ENCODE results near the gene SEMA5B.

DNA sequence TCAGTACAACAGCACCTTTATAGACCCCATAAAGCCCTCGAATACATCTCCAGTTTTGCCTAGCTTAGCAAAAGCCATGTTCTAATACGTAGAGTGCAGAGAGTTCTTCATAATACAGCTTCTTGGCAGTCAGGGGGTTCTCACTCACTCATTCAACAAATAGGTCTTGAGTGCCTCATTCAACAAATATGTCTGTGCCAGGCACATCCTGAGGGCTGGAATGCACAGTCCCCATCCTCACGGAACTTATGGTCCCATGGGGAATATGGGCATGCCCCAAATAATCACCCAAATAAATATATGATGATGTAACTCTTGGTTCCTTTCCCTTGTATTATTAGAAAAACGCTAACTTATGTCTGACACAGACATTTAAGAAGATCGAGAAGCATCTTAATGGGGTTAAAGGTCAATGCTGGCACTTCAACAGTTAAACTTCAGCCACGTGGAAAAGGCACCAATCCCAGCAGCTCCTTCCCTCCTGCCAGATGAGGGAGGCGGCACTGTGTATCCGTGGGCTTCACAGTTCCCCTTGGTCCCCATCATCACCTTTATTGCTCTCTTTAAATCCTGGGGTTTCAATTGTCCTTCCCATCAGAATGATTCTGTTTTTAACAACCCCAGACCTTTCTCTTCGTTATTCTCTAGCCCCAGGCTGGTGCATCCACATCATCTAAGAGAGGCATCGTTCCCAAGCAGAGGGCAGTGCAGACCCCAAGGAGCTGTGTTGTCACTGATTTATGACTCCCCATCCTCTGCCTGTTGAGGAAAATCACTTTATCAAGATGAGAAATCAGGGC lies 18.9 kb upstream of the SEMA5B start:
- TF ChIP-seq, protein P1, sequence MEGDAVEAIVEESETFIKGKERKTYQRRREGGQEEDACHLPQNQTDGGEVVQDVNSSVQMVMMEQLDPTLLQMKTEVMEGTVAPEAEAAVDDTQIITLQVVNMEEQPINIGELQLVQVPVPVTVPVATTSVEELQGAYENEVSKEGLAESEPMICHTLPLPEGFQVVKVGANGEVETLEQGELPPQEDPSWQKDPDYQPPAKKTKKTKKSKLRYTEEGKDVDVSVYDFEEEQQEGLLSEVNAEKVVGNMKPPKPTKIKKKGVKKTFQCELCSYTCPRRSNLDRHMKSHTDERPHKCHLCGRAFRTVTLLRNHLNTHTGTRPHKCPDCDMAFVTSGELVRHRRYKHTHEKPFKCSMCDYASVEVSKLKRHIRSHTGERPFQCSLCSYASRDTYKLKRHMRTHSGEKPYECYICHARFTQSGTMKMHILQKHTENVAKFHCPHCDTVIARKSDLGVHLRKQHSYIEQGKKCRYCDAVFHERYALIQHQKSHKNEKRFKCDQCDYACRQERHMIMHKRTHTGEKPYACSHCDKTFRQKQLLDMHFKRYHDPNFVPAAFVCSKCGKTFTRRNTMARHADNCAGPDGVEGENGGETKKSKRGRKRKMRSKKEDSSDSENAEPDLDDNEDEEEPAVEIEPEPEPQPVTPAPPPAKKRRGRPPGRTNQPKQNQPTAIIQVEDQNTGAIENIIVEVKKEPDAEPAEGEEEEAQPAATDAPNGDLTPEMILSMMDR (IDR thresholded peaks at IDR 0.05; ENCODE audit: insufficient read depth, low read depth, low read length) = no peak
- no peak for TF ChIP-seq EZH2 (IDR thresholded peaks at IDR 0.05; ENCODE audit: insufficient read depth, low read length)
